HTERT RPE-1 (cell line): ENCODE data around the gene ARHGAP26.
"Not testable (repeated sequence)": the region's sequence is repeated elsewhere in the genome, so short reads cannot be mapped to it uniquely, and the experiment has no call there.

Source experiments
- in situ Hi-C: fragments of 300-500 bp; cut with MboI; formaldehyde crosslinking; loops from 4 replicates; pipeline ENCODE4 v1.14.3; 2020; ENCODE audit warnings: low sequenced_read_pairs

ARHGAP26 gene

GRCh38 chr5:142925795-142926194 lies 155.6 kb downstream of the ARHGAP26 start:
- in situ Hi-C loops, result no loop called here

DNA sequence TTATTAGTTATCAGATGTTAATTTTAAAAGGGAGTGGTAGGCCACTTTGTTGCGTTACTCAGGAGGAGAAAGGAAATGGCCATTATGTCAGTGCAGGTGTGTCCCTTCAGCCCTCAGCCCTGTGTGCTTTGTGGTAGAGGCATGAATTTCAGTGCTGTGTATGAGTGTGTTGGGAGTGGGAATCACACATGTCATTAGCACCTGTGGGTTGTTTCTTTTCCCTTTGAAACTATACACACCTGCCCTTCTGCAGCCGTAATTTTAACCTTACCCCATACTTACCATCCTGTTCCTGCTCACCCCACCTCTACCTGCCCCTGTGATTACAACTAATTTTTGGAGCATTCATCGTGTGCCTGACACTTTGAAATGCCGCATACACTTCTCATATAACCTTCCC lies 156.4 kb downstream of the ARHGAP26 start:
- in situ Hi-C loops, result no loop called here

GRCh38 chr5:142928999-142929398 lies 158.8 kb downstream of the ARHGAP26 start:
- in situ Hi-C loops, result not testable (repeated sequence)

DNA sequence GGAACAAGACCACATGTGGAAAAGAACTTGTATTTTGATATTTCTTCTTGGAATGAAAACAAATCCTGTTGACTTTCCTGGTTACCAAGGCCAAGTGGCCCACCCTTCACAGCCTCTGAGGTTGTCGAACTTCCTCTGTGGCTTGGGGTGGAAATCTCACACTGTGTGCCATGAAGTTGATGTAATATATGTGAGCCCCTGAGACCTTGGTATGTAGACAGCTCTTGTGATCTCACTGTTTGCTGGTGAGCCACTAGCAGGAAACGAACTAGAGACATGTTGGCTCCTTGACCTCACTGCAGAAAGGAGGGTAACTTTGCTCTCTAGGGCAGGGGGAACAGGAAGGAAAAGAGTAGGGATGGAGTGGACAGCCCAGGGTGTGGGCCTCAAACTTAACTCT lies 159.4 kb downstream of the ARHGAP26 start:
- in situ Hi-C loops, result no loop called here

DNA sequence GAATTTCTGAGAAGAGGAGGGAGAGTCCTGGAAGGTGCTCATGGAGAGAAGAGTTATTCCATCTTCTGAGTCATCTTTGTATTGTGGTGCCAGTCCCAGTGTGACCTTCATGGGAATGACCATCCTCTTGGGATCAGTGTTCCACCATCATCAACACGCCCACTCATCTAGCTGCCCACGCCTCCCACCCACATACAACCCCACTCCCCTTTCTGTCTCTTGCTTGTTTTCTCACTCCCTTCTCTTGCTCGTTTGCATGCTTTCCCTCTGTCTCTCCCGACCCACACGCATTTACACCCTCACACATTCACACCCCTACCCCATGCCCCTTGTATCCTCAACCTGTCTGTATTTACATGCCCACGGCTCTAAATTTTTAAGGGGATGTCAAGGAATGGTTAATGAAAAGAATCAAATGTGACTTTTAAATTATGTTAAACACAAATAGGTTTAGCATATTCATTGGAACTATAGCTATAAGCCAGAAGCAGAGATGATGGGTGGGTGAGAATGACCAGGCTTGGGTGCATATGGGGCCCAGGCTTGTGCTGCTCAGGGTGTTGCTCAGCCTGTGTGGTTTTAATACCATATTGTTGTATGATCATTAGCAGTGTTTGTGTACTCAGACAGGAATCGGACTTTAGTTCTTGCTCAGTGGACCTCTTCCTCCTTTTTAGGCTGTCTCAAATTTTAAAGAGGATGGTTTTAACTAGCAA lies 160.4 kb downstream of the ARHGAP26 start:
- in situ Hi-C loops, result no loop called here

- in situ Hi-C loops, result no loop called here
Measured at GRCh38 chr5:142931896-142932686, 161.9 kb downstream of the ARHGAP26 start.

DNA sequence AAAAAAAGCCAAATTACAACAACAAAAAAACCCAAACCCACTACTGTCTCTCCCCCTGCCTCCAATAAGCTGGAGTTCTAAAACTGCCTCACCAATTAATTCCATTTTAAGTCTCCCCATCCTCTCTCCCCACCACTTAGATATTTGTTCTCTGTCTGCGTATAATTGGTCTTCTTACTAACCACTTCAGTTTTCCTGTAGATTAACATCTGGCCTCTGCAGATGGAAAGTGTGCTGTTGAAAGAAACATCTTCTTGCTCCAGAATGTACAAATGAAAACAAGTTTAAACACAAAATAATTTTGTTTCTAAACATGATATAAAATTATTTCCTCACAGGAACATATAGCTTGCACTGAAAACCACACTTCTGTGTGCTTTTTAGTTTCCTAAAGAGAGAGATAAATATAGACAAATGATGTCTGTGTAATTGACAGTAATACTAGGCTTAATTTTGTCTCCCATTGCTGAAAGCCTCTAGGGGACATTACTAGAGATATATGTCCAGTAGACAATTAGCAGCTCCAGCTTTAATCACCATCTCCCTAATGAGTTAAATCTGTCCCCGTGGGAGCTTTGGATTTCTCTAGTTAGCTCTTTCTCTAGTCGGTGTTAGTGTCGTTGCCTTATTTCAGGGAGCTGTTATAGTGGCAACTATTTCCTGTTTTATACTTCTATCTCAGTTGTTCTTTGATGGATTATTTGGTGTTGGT lies 164.0 kb downstream of the ARHGAP26 start:
- in situ Hi-C loops, result no loop called here

DNA sequence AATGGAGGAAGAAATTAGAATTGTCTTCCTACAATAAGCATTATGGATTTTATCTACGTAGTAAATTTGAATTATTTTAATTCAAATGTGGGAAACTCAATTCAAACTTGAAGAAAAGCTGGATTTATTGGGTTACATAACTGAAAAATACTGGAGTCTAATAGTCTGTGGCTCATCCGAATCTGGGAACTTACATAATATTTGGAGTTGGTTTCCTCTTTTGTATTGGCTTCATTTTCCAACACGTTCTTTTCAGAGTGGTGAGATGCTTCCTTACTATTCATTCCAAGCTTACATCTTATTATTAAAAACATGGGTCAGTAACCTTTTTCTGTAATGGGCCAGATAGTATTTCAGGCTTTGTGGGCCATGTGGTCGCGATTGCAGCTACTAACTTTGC lies 164.8 kb downstream of the ARHGAP26 start:
- in situ Hi-C loops, result no loop called here

- in situ Hi-C loops, result no loop called here
Measured at GRCh38 chr5:142937374-142937773, 167.2 kb downstream of the ARHGAP26 start.

DNA sequence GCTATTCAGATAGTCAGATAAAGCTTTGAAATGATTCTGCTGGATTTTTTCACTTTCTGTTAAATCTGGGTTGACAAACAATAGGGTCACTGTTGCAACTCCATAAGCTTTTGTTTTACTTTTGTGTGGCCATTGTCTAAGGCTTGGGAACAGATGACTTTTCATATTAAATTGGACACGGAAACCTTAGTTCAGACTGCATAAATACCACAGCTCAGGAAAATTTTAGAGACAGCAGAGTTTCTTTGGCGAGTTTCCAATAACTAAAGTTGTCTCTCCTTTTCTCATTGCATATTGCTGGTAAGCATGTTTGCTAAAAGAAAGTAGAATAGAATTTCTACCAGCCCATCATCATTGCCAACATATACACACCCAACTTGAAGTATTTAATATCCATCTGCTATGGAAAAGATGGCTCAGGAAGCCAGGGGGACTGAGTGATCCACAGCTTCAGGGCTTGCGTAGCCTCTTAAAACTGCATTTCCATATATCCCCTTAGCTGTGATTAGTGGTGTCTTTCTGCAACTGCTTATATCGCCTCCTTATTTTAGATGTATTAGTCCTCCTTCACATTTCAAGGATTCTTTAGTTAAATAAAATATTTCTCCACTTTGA lies 168.2 kb downstream of the ARHGAP26 start:
- in situ Hi-C loops, result no loop called here

GRCh38 chr5:142939006-142939405 lies 168.8 kb downstream of the ARHGAP26 start:
- in situ Hi-C loops, result no loop called here

GRCh38 chr5:142939884-142940283 lies 169.7 kb downstream of the ARHGAP26 start:
- in situ Hi-C loops, result no loop called here

DNA sequence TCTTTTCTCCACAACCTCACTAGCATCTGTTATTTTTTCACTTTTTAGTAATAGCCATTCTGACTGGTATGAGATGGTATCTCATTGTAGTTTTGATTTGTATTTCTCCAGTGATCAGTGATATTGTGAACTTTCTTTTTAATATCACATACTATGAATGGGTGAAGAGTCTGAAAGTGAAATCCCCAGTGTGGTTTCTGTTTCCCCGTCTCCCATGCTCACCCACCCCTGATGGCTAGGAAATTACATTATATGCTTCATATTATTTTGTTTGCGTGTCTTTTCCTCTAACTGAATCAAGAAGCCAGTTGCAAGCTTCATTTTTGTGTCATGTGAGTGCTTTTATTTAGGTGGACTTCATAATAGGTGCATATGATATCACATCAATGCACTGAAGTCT lies 171.1 kb downstream of the ARHGAP26 start:
- in situ Hi-C loops, result no loop called here

- in situ Hi-C loops, result no loop called here
Measured at GRCh38 chr5:142942901-142943300, 172.7 kb downstream of the ARHGAP26 start.

DNA sequence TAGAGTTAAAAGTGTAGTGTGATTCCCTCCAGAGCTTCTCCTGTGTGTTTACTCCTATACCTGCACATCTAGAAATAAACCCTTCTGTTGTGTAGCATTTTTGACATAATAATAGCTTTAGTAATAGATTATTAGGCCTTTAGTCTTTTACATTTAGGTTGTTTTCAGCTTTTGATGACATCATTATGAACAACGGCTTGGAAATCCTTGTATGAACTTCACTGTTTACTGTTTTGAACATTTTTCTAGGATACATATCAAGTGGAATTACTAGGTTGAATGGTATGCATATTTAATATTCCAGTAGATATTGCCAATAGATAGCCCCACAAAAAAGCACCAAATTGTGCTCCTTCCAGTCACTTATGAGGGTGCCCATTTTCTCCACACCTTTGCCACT lies 174.0 kb downstream of the ARHGAP26 start:
- in situ Hi-C loops, result no loop called here

- in situ Hi-C loops, result no loop called here
Measured at GRCh38 chr5:142945321-142945720, 175.1 kb downstream of the ARHGAP26 start.

DNA sequence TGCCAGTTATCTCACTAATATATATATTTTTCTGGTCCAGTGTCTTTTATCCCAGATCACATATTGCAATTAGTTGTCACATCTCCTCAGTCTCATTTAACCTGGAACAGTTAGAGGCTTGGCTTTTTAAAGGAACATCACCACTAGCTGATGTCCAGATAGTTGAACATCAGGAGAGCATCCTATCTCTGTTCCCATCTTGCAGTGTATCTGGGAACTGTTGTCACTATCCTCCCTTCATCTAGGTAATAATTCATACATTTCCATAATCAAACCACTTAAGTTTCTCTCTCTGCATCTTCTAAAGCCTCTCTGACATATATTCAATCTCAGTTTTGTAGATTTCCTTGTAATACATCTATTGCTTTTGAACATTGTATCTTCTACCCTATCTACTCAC lies 175.7 kb downstream of the ARHGAP26 start:
- in situ Hi-C loops, result no loop called here

DNA sequence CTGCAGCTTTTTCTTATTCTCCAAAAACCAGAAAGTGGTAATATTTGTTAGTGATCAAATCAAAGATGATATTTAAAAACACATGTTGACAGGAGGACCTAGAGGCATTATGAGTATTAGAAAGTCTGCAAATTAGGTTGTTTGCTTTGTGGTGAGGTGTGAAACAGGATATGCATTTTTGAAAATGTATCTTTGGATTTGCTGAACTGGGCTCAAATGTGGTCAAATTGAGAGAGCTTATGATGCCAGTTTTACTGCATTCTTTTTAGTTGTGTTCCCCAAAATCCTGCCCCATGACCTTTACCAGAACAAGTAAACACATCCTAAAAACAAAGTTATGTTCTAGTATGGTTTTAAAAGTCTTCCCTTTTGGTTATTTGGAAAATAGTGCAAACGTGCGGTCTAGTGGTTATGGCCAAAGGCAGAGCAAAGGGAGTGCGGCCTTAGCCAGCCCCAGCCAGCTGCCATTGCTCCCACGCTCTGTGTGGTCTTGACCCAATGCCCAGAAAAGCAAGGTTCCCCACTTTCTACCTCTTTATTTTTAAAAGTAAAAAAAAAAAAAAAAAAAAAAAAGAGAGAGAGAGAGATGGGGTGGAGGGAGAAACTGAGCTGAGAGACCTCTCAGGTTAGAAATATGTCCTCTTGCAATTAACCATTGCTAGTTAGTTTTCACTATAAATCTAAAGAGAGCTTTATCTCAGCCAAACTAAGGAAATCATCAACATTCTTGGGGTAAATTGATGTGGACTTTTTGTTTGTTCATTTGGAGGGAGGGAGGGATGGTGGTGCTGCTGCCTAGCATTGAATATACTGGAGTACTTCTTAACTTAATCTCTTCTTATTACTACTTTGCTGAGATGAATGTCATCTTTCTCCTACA lies 176.6 kb downstream of the ARHGAP26 start:
- in situ Hi-C loops, result no loop called here

- in situ Hi-C loops, result no loop called here
Measured at GRCh38 chr5:142947427-142947709, 177.2 kb downstream of the ARHGAP26 start.

DNA sequence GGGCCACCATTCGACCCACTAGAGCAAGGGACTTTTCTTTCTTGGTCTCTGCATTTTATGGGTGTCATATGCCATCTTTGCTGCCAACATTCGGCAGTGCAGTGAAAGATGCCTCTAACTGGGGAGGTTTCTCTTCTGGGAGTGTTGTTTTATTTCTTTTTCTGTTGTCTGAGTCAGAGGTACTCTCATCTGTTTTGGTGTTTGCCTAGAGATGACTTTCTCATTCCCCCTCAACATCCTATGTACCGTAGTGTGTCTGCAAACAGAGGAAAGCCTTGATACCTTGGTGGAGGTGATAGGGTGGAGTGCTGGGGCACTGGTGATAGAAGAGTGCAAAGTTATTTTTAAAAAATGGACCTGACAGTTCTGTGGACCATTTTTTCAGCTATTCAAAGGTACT lies 182.1 kb downstream of the ARHGAP26 start:
- in situ Hi-C loops, result no loop called here

- in situ Hi-C loops, result not testable (repeated sequence)
Measured at GRCh38 chr5:142952871-142953270, 182.7 kb downstream of the ARHGAP26 start.
